Ascending aorta (tissue), 2 donors: ENCODE data around the gene TMEM121. TPM values are rescaled to one million over a fixed set of nuclear protein-coding genes. Genes with fewer than 3 reads are reported as not detected.

Experiments
- DNase-seq, 2 donors: peaks; one replicate each; pipeline ENCODE4 v3.0.0-alpha.2; 2019; ENCODE audit warnings: low spot score in 2 of 2
- H3K27ac ChIP-seq, 2 donors: fragments of 200-600 bp; sonication (generic); one replicate each; pipeline ENCODE4 v1.5.1; 2016 to 2017; ENCODE audit warnings: mild to moderate bottlenecking in 1 of 2
- H3K27me3 ChIP-seq: fragments of 200-600 bp; sonication (generic); one replicate; pipeline ENCODE4 v1.5.1; 2017
- H3K36me3 ChIP-seq, 2 donors: fragments of 200-600 bp; sonication (generic); one replicate each; pipeline ENCODE4 v1.5.1; 2016
- H3K4me1 ChIP-seq, 2 donors: fragments of 200-600 bp; sonication (generic); one replicate each; pipeline ENCODE4 v1.5.1; 2016 to 2017; ENCODE audit warnings: mild to moderate bottlenecking in 1 of 2
- H3K4me3 ChIP-seq, 2 donors: fragments of 200-600 bp; sonication (generic); one replicate each; pipeline ENCODE4 v1.5.1; 2016 to 2017; ENCODE audit warnings: mild to moderate bottlenecking in 1 of 2
- H3K9me3 ChIP-seq, 2 donors: fragments of 200-600 bp; sonication (generic); one replicate each; pipeline ENCODE4 v1.5.1; 2016
- CTCF ChIP-seq, 3 experiments: fragments of 200-600 bp in 2 of 3; fragments of 450-650 bp in 1 of 3; sonication (generic) in 2 of 3; IDR thresholded peaks; one replicate each; pipeline ENCODE4 v1.5.1; 2016 to 2019; ENCODE audit warnings: antibody characterized with exemption in 3 of 3, mild to moderate bottlenecking in 1 of 3, moderate library complexity in 1 of 3
- intact Hi-C: fragments of 100-400 bp; cut with DNase I; formaldehyde crosslinking; loops from one replicate; pipeline ENCODE4 v1.15.1; 2023
- total RNA-seq: library from RNA; depleted of rRNA; stranded (reverse); fragments of >200 nt; gene quantifications from one replicate; pipeline ENCODE4 v1.1.0, GENCODE V29; 2016

Gene TMEM121
- total RNA-seq, 1 donor from 2014 or later, result 34.6 TPM

DNA sequence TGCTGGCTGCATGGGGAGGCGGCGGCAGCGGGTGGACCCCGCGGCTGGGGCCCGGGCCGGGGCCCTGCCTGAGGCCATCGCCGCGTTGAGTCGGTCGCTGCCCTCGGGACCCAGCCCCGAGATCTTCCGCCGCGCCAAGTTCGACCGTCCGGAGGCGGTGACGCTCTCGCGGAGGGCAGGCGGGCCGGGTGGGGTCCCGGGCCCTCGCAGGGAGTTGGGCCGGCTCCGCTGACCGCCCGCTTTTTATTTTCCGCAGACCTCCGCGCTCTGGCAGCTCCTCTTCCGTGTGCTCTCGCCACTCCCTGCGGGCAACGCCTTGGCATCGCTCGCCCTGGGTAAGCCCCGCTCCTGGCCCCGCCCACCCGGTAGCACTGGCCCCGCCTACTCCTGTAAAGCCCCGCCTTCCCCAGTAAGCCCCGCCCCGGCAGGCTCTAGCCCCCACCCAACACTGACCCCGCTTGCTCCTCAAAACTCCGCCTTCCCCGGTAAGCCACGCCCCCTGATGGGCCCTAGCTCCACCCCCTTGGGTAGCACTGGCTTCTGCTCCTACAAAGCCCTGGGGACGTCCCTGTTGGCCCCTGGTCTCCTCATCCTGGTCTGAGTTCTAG is 34.9 kb upstream of the TMEM121 start:
- Histone ChIP-seq H3K27me3 (no peaks in the 10 kb centered on the region), H3K36me3 (no peaks in the 10 kb centered on the region), H3K9me3 (no peaks in the 10 kb centered on the region), H3K4me3 (peak overlapping the region; percentile 77 to 90), H3K27ac (peak overlapping the region; percentile 75), H3K4me1 (peaks cover 13 to 30% of the 10 kb centered on the region in 2 donors)
- DNase-seq, result peak in 1 of 2 donors; percentile 22
- no peak for TF ChIP-seq CTCF (IDR thresholded peaks at IDR 0.05)
- intact Hi-C loops, result loop anchor here (1.0 to 5.0 kb wide), 6 partner anchors 17 to 399 kb away; partner anchors contain the start of genes BRF1, CRIP2, MTA1 and TEX22

GRCh38 chr14:105492031-105492970 is 34.1 kb upstream of the TMEM121 start:
- peak overlapping the region in 1 of 2 donors; percentile 75 for H3K27ac ChIP-seq
- peak in 1 of 2 donors; percentile 8 for DNase-seq
- H3K4me1 ChIP-seq, result peaks cover 12 to 24% of the 10 kb centered on the region in 2 donors
- H3K9me3 ChIP-seq, result no peaks in the 10 kb centered on the region
- no peak for TF ChIP-seq CTCF (IDR thresholded peaks at IDR 0.05)
- no peaks in the 10 kb centered on the region for H3K36me3 ChIP-seq
- intact Hi-C loops, result loop anchor here (5.0 kb wide), 1 partner anchor 400 kb away; no protein-coding TSS in a partner anchor
- peak overlapping the region in 1 of 2 donors; percentile 90 for H3K4me3 ChIP-seq
- no peaks in the 10 kb centered on the region for H3K27me3 ChIP-seq

GRCh38 chr14:105492971-105493871 is 33.2 kb upstream of the TMEM121 start:
- TF ChIP-seq CTCF (IDR thresholded peaks at IDR 0.05), result no peak
- Histone ChIP-seq H3K4me3 (no peak overlapping the region), H3K36me3 (peaks cover 0 to 3% of the 10 kb centered on the region in 2 donors), H3K27ac (no peak overlapping the region), H3K4me1 (peaks cover 7 to 22% of the 10 kb centered on the region in 2 donors), H3K27me3 (no peaks in the 10 kb centered on the region), H3K9me3 (no peaks in the 10 kb centered on the region)
- intact Hi-C loops, result loop anchor here (5.0 kb wide), 1 partner anchor 401 kb away; no protein-coding TSS in a partner anchor
- DNase-seq, result peak in 1 of 2 donors; percentile 67

DNA sequence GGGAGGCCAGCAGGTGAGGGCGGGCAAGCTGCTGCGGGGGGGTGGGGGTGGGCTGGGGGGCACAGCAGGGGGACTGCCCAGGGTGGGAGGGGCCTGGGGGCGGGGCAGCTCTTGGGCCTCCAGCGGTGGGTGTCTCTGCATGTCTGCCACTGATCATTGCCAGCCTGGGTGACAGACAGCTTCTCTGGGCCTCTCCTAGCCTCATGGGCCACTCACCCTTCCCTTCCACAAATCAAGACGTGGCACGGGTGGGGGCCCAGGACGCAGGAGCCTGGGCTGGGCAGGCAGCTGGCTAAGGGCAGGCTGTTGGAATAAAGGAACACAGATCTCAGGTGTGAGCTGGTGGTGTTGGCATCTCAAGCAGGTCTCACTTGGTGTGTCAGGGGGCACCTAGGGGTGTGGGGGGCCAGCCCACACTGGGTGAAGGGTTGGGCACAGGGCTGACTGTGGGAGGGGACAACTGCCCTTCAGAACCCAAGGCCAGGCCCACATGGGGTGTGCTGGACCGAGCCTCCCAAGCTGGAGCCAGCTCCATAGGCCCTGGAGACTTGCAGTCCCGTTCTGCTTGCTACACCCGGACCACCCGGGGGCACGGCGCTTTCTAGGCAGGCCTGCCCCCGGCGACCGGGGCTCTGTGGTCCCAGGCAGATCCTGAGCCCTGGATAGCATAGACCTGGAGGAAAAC is 32.3 kb upstream of the TMEM121 start:
- no peak overlapping the region for H3K27ac ChIP-seq
- no peak for DNase-seq
- H3K4me1 ChIP-seq, result peaks cover 3 to 14% of the 10 kb centered on the region in 2 donors
- H3K4me3 ChIP-seq, result no peak overlapping the region
- H3K36me3 ChIP-seq, result peaks cover 0 to 10% of the 10 kb centered on the region in 2 donors
- H3K9me3 ChIP-seq, result no peaks in the 10 kb centered on the region
- no peaks in the 10 kb centered on the region for H3K27me3 ChIP-seq
- intact Hi-C loops, result loop anchor here (5.0 kb wide), 1 partner anchor 402 kb away; no protein-coding TSS in a partner anchor
- no peak for TF ChIP-seq CTCF (IDR thresholded peaks at IDR 0.05)
